ENCODE measurements around the gene RIC3. TPM values are rescaled to one million over a fixed set of nuclear protein-coding genes. Genes with fewer than 3 reads are reported as not detected.
A peak's percentile ranks its signal among the peaks of the same experiment; 100 is the strongest.

The RIC3 gene
- polyA plus RNA-seq, 1 experiment, result not detected

GRCh38 chr11:8101421-8101820 is 67.4 kb downstream of the RIC3 start:
- no peak for DNase-seq (ENCODE audit: low read depth)
- peaks cover 23% of the 10 kb centered on the region for H3K36me3 ChIP-seq (ENCODE audit: control insufficient read depth, insufficient read depth, low read length)
- H3K4me3 ChIP-seq (ENCODE audit: low read depth, low read length), result no peak overlapping the region
- ChIA-PET CTCF (interaction anchor here (2.6 to 21.3 kb wide), 5 partner anchors 13 to 209 kb away, joined by 12 to 710 read pairs (median 105); no protein-coding TSS in a partner anchor), POLR2A (no interaction called here)
- TF ChIP-seq CTCF (IDR thresholded peaks at IDR 0.05; ENCODE audit: insufficient read depth, low read depth, low read length), result no peak
- H3K27me3 ChIP-seq (ENCODE audit: control insufficient read depth, insufficient read depth, low read length), result no peaks in the 10 kb centered on the region

DNA sequence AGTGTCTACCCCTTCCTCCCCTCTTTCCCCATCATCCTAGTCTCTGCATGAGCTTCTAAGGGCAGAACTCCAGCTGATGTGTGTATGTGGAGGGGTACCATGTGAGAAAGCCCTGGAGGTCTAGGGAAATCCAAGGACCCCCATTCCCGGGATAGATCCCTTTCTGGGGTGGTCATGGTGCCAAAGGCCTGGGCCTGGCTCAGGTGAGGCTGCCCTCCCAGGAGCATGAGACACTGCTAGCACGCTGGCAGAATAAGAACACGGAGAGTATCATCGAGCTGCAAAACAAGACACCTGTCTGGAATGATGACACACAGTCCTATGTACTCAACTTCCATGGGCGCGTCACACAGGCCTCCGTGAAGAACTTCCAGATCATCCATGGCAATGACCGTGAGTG is 68.2 kb downstream of the RIC3 start:
- no peaks in the 10 kb centered on the region for H3K27me3 ChIP-seq (ENCODE audit: control insufficient read depth, insufficient read depth, low read length)
- DNase-seq (ENCODE audit: low read depth), result no peak
- TF ChIP-seq CTCF (IDR thresholded peaks at IDR 0.05; ENCODE audit: insufficient read depth, low read depth, low read length), result no peak
- ChIA-PET CTCF (interaction anchor here (2.0 to 21.3 kb wide), 10 partner anchors 10 to 210 kb away, joined by 6 to 710 read pairs (median 30); partner anchors contain the start of gene TUB), POLR2A (no interaction called here)
- H3K36me3 ChIP-seq (ENCODE audit: control insufficient read depth, insufficient read depth, low read length), result peaks cover 23% of the 10 kb centered on the region
- no peak overlapping the region for H3K4me3 ChIP-seq (ENCODE audit: low read depth, low read length)

- ChIA-PET CTCF (interaction anchor here (1.0 to 21.3 kb wide), 13 partner anchors 10 to 210 kb away, joined by 3 to 710 read pairs (median 12); partner anchors contain the start of genes EIF3F and TUB), POLR2A (no interaction called here)
- Histone ChIP-seq H3K36me3 (ENCODE audit: control insufficient read depth, insufficient read depth, low read length) (peaks cover 23% of the 10 kb centered on the region), H3K27me3 (ENCODE audit: control insufficient read depth, insufficient read depth, low read length) (no peaks in the 10 kb centered on the region), H3K4me3 (ENCODE audit: low read depth, low read length) (no peak overlapping the region)
- no peak for DNase-seq (ENCODE audit: low read depth)
- no peak for TF ChIP-seq CTCF (IDR thresholded peaks at IDR 0.05; ENCODE audit: insufficient read depth, low read depth, low read length)
Measured at GRCh38 chr11:8100158-8100557, 68.7 kb downstream of the RIC3 start.

DNA sequence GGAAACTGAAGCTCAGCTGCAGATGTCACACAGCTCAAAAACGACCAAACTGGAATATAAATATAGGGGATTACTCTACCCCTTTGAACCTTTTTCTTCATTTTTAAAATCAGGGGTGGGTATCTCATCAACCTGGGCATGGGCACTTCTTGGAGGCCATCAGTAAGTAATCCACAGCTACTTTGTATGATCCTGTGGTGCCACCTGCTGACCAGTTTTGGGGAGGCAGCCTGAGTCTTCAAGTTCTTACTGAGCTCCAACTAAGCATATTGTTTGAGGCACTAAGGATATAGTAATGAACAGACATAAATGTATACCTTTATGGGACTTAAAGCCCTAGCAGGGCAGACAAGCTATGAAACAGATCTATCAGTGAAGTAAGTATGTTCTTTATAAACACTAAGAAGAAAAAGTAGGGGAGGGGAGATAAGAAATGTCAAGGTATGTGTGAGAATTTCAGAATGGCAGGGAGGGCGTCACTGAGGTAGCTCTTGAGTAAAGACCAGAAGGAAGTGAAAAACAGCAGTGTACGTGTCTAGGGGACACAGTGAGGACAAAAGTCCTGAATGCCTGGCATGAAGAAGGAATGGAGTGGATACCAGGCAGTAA is 69.4 kb downstream of the RIC3 start:
- no peaks in the 10 kb centered on the region for H3K27me3 ChIP-seq (ENCODE audit: control insufficient read depth, insufficient read depth, low read length)
- ChIA-PET CTCF (interaction anchor here (0.6 to 21.3 kb wide), 38 partner anchors 11 to 1003 kb away, joined by 3 to 710 read pairs (median 5); partner anchors contain the start of genes EIF3F, LMO1 and TUB), POLR2A (interaction anchor here (1.4 kb wide), 1 partner anchor 93 kb away, joined by 6 read pairs; no protein-coding TSS in a partner anchor)
- H3K4me3 ChIP-seq (ENCODE audit: low read depth, low read length), result no peak overlapping the region
- DNase-seq (ENCODE audit: low read depth), result peak; percentile 26
- TF ChIP-seq CTCF (IDR thresholded peaks at IDR 0.05; ENCODE audit: insufficient read depth, low read depth, low read length), result peak; percentile 82
- peaks cover 26% of the 10 kb centered on the region for H3K36me3 ChIP-seq (ENCODE audit: control insufficient read depth, insufficient read depth, low read length)

GRCh38 chr11:8098879-8099278 is 69.9 kb downstream of the RIC3 start:
- H3K36me3 ChIP-seq (ENCODE audit: control insufficient read depth, insufficient read depth, low read length), result peaks cover 29% of the 10 kb centered on the region
- DNase-seq (ENCODE audit: low read depth), result no peak
- no peaks in the 10 kb centered on the region for H3K27me3 ChIP-seq (ENCODE audit: control insufficient read depth, insufficient read depth, low read length)
- ChIA-PET POLR2A (interaction anchor here (1.4 kb wide), 1 partner anchor 92 kb away, joined by 6 read pairs; no protein-coding TSS in a partner anchor), CTCF (interaction anchor here (0.6 to 21.3 kb wide), 39 partner anchors 10 to 1002 kb away, joined by 3 to 710 read pairs (median 5); partner anchors contain the start of genes EIF3F, LMO1 and TUB)
- no peak overlapping the region for H3K4me3 ChIP-seq (ENCODE audit: low read depth, low read length)
- no peak for TF ChIP-seq CTCF (IDR thresholded peaks at IDR 0.05; ENCODE audit: insufficient read depth, low read depth, low read length)
